Uterus (tissue), 4 donors: Measurements from ENCODE around the gene PAOX. TPM values are rescaled to one million over a fixed set of nuclear protein-coding genes. Genes with fewer than 3 reads are reported as not detected.

Experiments used
- DNase-seq, 2 donors: peaks; one replicate each; pipeline ENCODE4 v3.0.0-alpha.2; 2019 to 2020
- H3K27ac ChIP-seq, 2 donors: fragments of 200-600 bp; sonication (generic); 1 replicate in 1 of 2; 2 replicates in 1 of 2; pipeline ENCODE4 v1.5.1; 2016 to 2018
- H3K27me3 ChIP-seq, 2 donors: fragments of 200-600 bp; sonication (generic); one replicate each; pipeline ENCODE4 v1.5.1; 2018 to 2019; ENCODE audit warnings: control low read depth in 1 of 2
- H3K36me3 ChIP-seq, 2 donors: fragments of 200-600 bp; sonication (generic); one replicate each; pipeline ENCODE4 v1.5.1; 2019; ENCODE audit warnings: control low read depth in 1 of 2
- H3K4me1 ChIP-seq, 2 donors: fragments of 200-600 bp; sonication (generic); one replicate each; pipeline ENCODE4 v1.5.1; 2018 to 2019; ENCODE audit warnings: control low read depth in 1 of 2
- H3K4me3 ChIP-seq, 2 donors: fragments of 200-600 bp; sonication (generic); 1 replicate in 1 of 2; 2 replicates in 1 of 2; pipeline ENCODE4 v1.5.1; 2018 to 2019; ENCODE audit warnings: mild to moderate bottlenecking in 1 of 2
- H3K9me3 ChIP-seq, 2 donors: fragments of 200-600 bp; sonication (generic); one replicate each; pipeline ENCODE4 v1.5.1; 2019; ENCODE audit warnings: control low read depth in 1 of 2
- POLR2A ChIP-seq, 2 donors: fragments of 450-650 bp; IDR thresholded peaks; one replicate each; pipeline ENCODE4 v1.6.1; 2016; ENCODE audit warnings: antibody characterized with exemption in 2 of 2, mild to moderate bottlenecking in 1 of 2, moderate library complexity in 1 of 2
- intact Hi-C: fragments of 100-400 bp; cut with DNase I; formaldehyde crosslinking; loops from one replicate; pipeline ENCODE4 v1.15.1; 2023; ENCODE audit warnings: low total_unique reads
- total RNA-seq, 4 donors: library from RNA; depleted of rRNA in 3 of 4; stranded (reverse); fragments of >200 nt in 3 of 4; gene quantifications; one replicate each; pipeline versions ENCODE4 v1.1.0 to v1.2.4, GENCODE V29; 2014 to 2023
- TF ChIP-seq, protein P1 (sequence below), 4 experiments: fragments of 200-600 bp in 2 of 4; fragments of 450-650 bp in 2 of 4; sonication (generic) in 2 of 4; IDR thresholded peaks; one replicate each; pipeline ENCODE4 v1.5.1; 2016 to 2019; ENCODE audit warnings: antibody characterized with exemption in 4 of 4, mild to moderate bottlenecking in 2 of 4, moderate library complexity in 1 of 4
- donor health status: DM: yes; HTN: yes; CAD: no.

The PAOX gene
- total RNA-seq, 4 donors from 2014 or later, result 2.0 to 9.3 (median 6.7) TPM

DNA sequence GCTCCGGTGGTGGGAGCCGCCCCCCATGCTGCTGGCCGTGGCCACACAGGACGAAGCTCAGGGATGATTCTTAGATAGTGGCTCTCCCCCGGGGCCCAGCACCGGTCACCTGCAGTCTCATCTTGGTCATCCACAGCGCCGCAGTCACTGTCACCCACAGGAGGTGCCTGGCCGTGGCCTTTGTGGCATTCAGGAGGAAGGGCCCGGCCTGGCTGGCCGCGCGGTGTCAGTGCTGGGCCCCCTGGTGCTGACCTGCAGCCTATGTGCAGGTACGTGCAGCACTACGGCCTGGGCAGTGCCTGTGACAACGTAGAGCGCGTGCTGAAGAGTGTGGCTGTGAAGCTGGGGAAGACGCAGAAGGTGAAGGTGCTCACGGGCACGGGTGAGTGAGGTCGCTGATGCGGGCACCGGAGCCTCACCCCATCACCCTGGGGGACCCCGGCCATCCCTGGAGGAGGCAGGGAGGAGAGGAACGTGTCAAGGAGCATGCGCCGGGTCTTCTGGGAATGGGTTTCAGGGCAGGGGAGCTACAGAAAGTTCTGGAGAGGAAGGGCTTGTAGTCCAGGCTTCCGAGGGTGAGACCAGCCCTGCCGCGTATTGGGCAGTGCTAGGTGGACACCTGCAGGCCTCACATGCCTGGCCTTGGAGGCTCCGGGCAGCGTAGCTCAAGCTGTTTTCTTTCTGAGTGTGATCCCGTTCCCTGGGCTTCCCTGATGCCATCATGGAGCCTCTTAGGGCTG is 40.3 kb downstream of the PAOX start:
- intact Hi-C loops, result no loop called here
- Histone ChIP-seq H3K9me3 (no peaks in the 10 kb centered on the region), H3K27ac (no peak overlapping the region), H3K4me1 (peaks cover 0 to 3% of the 10 kb centered on the region in 2 donors), H3K27me3 (no peaks in the 10 kb centered on the region), H3K36me3 (no peaks in the 10 kb centered on the region), H3K4me3 (no peak overlapping the region)
- DNase-seq, result no peak
- TF ChIP-seq, protein P1, sequence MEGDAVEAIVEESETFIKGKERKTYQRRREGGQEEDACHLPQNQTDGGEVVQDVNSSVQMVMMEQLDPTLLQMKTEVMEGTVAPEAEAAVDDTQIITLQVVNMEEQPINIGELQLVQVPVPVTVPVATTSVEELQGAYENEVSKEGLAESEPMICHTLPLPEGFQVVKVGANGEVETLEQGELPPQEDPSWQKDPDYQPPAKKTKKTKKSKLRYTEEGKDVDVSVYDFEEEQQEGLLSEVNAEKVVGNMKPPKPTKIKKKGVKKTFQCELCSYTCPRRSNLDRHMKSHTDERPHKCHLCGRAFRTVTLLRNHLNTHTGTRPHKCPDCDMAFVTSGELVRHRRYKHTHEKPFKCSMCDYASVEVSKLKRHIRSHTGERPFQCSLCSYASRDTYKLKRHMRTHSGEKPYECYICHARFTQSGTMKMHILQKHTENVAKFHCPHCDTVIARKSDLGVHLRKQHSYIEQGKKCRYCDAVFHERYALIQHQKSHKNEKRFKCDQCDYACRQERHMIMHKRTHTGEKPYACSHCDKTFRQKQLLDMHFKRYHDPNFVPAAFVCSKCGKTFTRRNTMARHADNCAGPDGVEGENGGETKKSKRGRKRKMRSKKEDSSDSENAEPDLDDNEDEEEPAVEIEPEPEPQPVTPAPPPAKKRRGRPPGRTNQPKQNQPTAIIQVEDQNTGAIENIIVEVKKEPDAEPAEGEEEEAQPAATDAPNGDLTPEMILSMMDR (IDR thresholded peaks at IDR 0.05), result no peak
- no peak for TF ChIP-seq POLR2A (IDR thresholded peaks at IDR 0.05)

DNA sequence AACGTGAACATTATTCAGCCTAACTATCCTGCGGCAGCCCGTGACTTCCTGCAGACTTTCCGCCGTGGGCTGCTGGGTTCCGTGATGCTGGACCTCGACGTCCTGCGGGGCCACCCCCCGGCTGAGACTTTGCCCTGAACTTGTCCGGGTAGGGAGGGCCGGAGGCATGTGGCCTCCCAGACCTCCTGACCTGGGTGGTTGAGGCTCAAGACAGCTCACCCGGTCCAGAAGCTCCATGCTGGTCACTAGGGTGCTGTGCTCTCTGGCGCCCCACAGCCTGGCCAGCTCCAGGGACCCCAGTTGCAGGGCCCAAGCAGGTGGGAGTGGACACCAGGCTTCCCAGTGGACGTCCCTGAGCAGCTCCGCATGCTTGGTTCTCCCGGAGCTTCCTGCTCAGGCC is 41.0 kb downstream of the PAOX start:
- no peaks in the 10 kb centered on the region for H3K27me3 ChIP-seq
- intact Hi-C loops, result no loop called here
- no peak for DNase-seq
- no peaks in the 10 kb centered on the region for H3K9me3 ChIP-seq
- no peaks in the 10 kb centered on the region for H3K36me3 ChIP-seq
- H3K4me1 ChIP-seq, result peaks cover 0 to 3% of the 10 kb centered on the region in 2 donors
- H3K27ac ChIP-seq, result no peak overlapping the region
- no peak overlapping the region for H3K4me3 ChIP-seq
- TF ChIP-seq, protein P1 (IDR thresholded peaks at IDR 0.05), result no peak
- no peak for TF ChIP-seq POLR2A (IDR thresholded peaks at IDR 0.05)

DNA sequence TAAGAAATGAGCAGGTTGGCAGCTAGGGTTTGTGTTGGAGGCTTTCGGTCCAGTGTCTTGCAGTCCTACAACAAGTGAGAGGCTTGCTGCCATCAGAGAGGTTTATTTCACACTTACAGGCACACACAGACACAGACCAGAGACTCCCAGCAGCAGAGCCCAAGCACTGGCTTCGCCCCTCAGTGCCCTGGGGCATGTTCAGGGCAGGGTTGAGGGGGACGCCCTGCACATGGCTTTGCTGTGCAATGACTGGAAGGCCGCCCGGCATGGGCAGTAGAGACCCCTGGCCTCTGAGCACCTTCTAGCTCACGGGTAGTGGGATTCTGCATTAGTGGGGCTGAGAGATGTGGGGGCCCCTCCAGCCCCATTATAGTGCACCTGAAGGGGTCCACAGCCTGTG is 41.5 kb downstream of the PAOX start:
- no peaks in the 10 kb centered on the region for H3K9me3 ChIP-seq
- DNase-seq, result no peak
- H3K4me1 ChIP-seq, result peaks cover 0 to 3% of the 10 kb centered on the region in 2 donors
- H3K4me3 ChIP-seq, result no peak overlapping the region
- H3K27me3 ChIP-seq, result no peaks in the 10 kb centered on the region
- H3K36me3 ChIP-seq, result no peaks in the 10 kb centered on the region
- no peak overlapping the region for H3K27ac ChIP-seq
- intact Hi-C loops, result no loop called here
- TF ChIP-seq, protein P1 (IDR thresholded peaks at IDR 0.05), result no peak
- no peak for TF ChIP-seq POLR2A (IDR thresholded peaks at IDR 0.05)

DNA sequence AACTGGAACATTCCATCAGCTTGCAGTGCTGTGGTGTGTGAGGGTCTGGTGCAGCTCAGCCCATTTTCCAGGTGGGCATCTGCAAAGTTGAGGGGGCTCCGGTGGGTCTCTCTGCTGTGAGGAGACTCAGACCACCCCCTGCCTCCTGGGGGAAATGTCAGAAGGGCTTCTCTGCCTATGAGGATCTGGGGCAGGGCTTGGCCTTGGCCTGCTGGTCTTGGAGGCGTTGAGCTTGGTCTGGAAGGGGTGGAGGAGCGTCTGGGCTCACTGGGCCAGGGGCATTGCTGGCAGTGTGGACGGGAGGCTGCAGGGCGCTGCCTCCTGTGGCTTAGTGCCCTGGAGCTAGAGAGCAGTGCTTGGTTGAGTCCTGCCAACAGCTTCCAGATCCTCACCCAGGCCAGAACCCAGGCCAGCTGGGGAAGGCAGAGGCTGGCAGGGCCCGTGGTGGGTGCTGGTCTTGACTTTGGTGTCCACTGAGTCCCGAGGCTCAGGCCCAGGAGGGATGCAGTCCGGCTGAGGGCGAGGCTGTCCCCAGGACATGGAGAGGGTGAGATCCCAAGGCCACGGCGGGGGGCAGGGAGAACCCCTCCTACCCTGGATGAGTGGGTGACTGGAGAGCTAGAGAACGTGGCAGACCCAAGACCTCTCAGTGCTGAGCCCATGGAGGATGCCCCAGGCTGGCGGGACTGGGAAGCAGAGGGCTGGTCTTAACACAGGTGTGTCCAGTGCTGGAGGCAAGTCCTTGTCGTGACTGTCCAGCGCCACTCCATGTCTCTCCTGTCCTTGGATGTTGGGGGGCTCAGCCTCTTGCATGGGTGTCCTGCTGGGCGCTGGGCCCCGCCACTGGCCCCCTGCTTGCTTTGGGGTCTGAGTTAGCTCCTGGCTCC is 42.5 kb downstream of the PAOX start:
- H3K9me3 ChIP-seq, result no peaks in the 10 kb centered on the region
- H3K36me3 ChIP-seq, result no peaks in the 10 kb centered on the region
- peaks cover 0 to 3% of the 10 kb centered on the region in 2 donors for H3K4me1 ChIP-seq
- no peak for DNase-seq
- H3K27ac ChIP-seq, result no peak overlapping the region
- H3K4me3 ChIP-seq, result no peak overlapping the region
- intact Hi-C loops, result no loop called here
- H3K27me3 ChIP-seq, result no peaks in the 10 kb centered on the region
- no peak for TF ChIP-seq POLR2A (IDR thresholded peaks at IDR 0.05)
- TF ChIP-seq, protein P1 (IDR thresholded peaks at IDR 0.05), result no peak
